HCT116 (cell line): ENCODE results near the gene MZT2B.
"Not testable (repeated sequence)": the region's sequence is repeated elsewhere in the genome, so short reads cannot be mapped to it uniquely, and the experiment has no call there.

Source experiments
- JUND ChIP-seq: IDR thresholded peaks from 2 replicates; pipeline ENCODE4 v1.6.1; 2012
- POLR2A ChIP-seq: IDR thresholded peaks from 2 replicates; pipeline ENCODE4 v1.7.0; 2011; ENCODE audit warnings: borderline replicate concordance; ENCODE audit not compliant: insufficient read depth, insufficient read length; ENCODE audit errors: extremely low read depth
- SP1 ChIP-seq: IDR thresholded peaks from 2 replicates; pipeline ENCODE4 v1.6.1; 2012; ENCODE audit warnings: low read depth
- YY1 ChIP-seq: IDR thresholded peaks from 2 replicates; pipeline ENCODE4 v1.6.1; 2011; ENCODE audit warnings: low read length, low read depth, moderate library complexity, mild to moderate bottlenecking; ENCODE audit not compliant: insufficient replicate concordance; ENCODE audit errors: extremely low read depth
- TF ChIP-seq, protein P1 (sequence below), 3 experiments: fragments of 200-600 bp in 1 of 3; sonication (generic) in 1 of 3; IDR thresholded peaks in 2 of 3; conservative IDR thresholded peaks in 1 of 3; 2 replicates each; pipeline ENCODE4 v1.5.1; 2012 to 2017; ENCODE audit warnings: low read depth in 2 of 3, low read length in 2 of 3, antibody characterized with exemption in 1 of 3, borderline replicate concordance in 1 of 3, control low read depth in 1 of 3, mild to moderate bottlenecking in 1 of 3, mixed read lengths in 1 of 3, mixed run types in 1 of 3, moderate library complexity in 1 of 3; ENCODE audit not compliant: insufficient read depth in 1 of 3
- TF ChIP-seq, protein P2 (sequence below): IDR thresholded peaks from 2 replicates; pipeline ENCODE4 v1.6.1; 2011; ENCODE audit warnings: mild to moderate bottlenecking, low read length, moderate library complexity; ENCODE audit not compliant: insufficient replicate concordance; ENCODE audit errors: extremely low read depth
- TF ChIP-seq, protein P3 (sequence below): IDR thresholded peaks from 2 replicates; pipeline ENCODE4 v1.6.1; 2012

DNA sequence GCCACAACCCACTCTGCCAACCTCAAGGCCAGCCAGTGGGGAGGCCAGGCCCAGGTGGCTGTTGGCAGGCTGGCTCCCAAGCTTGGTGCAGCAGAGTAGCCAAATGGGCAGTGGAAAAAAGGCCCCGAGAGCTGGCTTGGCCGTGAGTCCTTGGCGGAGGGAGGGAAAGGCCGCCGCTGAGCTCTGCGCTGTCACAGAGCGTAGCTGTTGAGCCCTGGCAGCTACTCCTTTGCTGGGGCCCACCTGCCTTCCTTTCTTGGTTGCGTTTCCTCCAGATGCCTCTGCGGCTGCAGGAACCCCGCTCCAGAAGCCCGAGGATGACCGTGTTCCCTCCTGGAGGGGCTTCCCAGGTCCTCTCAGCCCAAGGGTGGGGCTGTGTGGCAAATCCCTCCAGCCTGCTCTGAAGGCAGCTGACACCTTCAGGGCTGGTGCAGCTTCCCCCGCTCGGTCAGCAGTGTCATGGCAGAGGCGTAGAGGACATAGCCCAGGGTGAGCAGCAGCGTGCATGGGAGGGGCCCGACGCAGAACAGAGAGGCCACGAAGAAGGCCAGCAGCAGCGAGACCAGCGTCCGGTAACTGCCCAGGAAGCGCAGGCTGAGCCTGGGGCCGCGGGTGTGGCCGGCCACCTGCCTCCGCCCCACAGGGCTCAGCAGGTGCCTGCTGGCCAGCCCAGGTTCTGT, 29.8 kb upstream of the MZT2B start:
- TF ChIP-seq, protein P1, sequence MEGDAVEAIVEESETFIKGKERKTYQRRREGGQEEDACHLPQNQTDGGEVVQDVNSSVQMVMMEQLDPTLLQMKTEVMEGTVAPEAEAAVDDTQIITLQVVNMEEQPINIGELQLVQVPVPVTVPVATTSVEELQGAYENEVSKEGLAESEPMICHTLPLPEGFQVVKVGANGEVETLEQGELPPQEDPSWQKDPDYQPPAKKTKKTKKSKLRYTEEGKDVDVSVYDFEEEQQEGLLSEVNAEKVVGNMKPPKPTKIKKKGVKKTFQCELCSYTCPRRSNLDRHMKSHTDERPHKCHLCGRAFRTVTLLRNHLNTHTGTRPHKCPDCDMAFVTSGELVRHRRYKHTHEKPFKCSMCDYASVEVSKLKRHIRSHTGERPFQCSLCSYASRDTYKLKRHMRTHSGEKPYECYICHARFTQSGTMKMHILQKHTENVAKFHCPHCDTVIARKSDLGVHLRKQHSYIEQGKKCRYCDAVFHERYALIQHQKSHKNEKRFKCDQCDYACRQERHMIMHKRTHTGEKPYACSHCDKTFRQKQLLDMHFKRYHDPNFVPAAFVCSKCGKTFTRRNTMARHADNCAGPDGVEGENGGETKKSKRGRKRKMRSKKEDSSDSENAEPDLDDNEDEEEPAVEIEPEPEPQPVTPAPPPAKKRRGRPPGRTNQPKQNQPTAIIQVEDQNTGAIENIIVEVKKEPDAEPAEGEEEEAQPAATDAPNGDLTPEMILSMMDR (IDR thresholded peaks at IDR 0.05 in 2 of 3, conservative IDR thresholded peaks at IDR 0.05 in 1 of 3; ENCODE audit: borderline replicate concordance in 1 of 3, insufficient read depth in 1 of 3, low read depth in 2 of 3, low read length in 2 of 3): not testable (repeated sequence)
- TF ChIP-seq, protein P2, sequence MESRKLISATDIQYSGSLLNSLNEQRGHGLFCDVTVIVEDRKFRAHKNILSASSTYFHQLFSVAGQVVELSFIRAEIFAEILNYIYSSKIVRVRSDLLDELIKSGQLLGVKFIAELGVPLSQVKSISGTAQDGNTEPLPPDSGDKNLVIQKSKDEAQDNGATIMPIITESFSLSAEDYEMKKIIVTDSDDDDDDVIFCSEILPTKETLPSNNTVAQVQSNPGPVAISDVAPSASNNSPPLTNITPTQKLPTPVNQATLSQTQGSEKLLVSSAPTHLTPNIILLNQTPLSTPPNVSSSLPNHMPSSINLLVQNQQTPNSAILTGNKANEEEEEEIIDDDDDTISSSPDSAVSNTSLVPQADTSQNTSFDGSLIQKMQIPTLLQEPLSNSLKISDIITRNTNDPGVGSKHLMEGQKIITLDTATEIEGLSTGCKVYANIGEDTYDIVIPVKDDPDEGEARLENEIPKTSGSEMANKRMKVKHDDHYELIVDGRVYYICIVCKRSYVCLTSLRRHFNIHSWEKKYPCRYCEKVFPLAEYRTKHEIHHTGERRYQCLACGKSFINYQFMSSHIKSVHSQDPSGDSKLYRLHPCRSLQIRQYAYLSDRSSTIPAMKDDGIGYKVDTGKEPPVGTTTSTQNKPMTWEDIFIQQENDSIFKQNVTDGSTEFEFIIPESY: not testable (repeated sequence)
- TF ChIP-seq YY1, POLR2A, SP1, JUND: not testable (repeated sequence)
- TF ChIP-seq, protein P3, sequence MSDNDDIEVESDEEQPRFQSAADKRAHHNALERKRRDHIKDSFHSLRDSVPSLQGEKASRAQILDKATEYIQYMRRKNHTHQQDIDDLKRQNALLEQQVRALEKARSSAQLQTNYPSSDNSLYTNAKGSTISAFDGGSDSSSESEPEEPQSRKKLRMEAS: not testable (repeated sequence)
